Panc1 (cell line): Measurements from ENCODE around the gene DOCK1. TPM values are rescaled to one million over a fixed set of nuclear protein-coding genes. Genes with fewer than 3 reads are reported as not detected.

Source experiments
- ATAC-seq: fragments of 200-7000 bp; cut with Tn5 transposase; 2 replicates; pipeline ENCODE4 v1.9.1; 2020; ENCODE audit warnings: mild to moderate bottlenecking, moderate library complexity
- BruUV-seq: library from RNA; stranded (reverse); fragments of 400-500 nt; replicated peaks from 2 replicates; lab custom pipeline; 2021; lab: Mats Ljungman, UMichigan
- CTCF ChIA-PET: fragments of 300-600 bp; sonication (Branson Sonifier 250); formaldehyde crosslinking; loops from one replicate; lab custom pipeline; 2022; ENCODE audit warnings: antibody characterized with exemption; lab: Charles Lee
- POLR2A ChIA-PET: fragments of 300-600 bp; sonication (Branson Sonifier 250); formaldehyde crosslinking; loops from one replicate; lab custom pipeline; 2022; ENCODE audit warnings: antibody characterized with exemption; lab: Charles Lee
- DNase-seq: peaks from one replicate; pipeline ENCODE4 v3.0.0-alpha.2; 2010; ENCODE audit warnings: low read depth, low spot score
- H3K27ac ChIP-seq: 2 replicates; pipeline ENCODE4 v1.5.1; 2011; ENCODE audit warnings: mild to moderate bottlenecking, low read length, inconsistent platforms
- H3K27me3 ChIP-seq: fragments of 200-500 bp; sonication (Bioruptor generic); 2 replicates; pipeline ENCODE4 v1.6.0; 2014; ENCODE audit warnings: low read length, inconsistent platforms; ENCODE audit not compliant: control insufficient read depth, insufficient read depth
- H3K36me3 ChIP-seq: fragments of 200-500 bp; sonication (Bioruptor generic); 2 replicates; pipeline ENCODE4 v1.5.1; 2014; ENCODE audit warnings: inconsistent platforms, mild to moderate bottlenecking, low read length, moderate library complexity; ENCODE audit not compliant: control insufficient read depth, insufficient read depth
- H3K4me1 ChIP-seq: 2 replicates; pipeline ENCODE4 v1.5.1; 2011; ENCODE audit warnings: inconsistent platforms, mild to moderate bottlenecking, low read length, moderate library complexity; ENCODE audit not compliant: control insufficient read depth, insufficient read depth
- H3K4me3 ChIP-seq, 2 experiments: 2 replicates each; pipeline ENCODE4 v1.5.1; 2011 to 2012; ENCODE audit warnings: low read depth in 2 of 2, low read length in 2 of 2, mild to moderate bottlenecking in 2 of 2, inconsistent platforms in 1 of 2, moderate library complexity in 1 of 2
- H3K9me3 ChIP-seq: fragments of 200-500 bp; sonication (Bioruptor generic); 2 replicates; pipeline ENCODE4 v1.5.1; 2014; ENCODE audit warnings: low read depth, mild to moderate bottlenecking, inconsistent platforms, low read length, moderate library complexity; ENCODE audit not compliant: control insufficient read depth, insufficient read depth
- POLR2AphosphoS5 ChIP-seq: IDR thresholded peaks from 2 replicates; pipeline ENCODE4 v1.6.1; 2012; ENCODE audit warnings: mild to moderate bottlenecking, low read depth, low read length, moderate library complexity
- REST ChIP-seq, 2 experiments: IDR thresholded peaks; 2 replicates each; pipeline ENCODE4 v1.6.1; 2011 to 2012; ENCODE audit warnings: low read depth in 2 of 2, control low read depth in 1 of 2, low read length in 1 of 2, mild to moderate bottlenecking in 1 of 2, moderate library complexity in 1 of 2; ENCODE audit not compliant: insufficient read depth in 1 of 2
- SIN3A ChIP-seq: IDR thresholded peaks from 2 replicates; pipeline ENCODE4 v1.6.1; 2012; ENCODE audit warnings: low read depth, mild to moderate bottlenecking, low read length, moderate library complexity, borderline replicate concordance; ENCODE audit not compliant: insufficient read depth
- TCF7L2 ChIP-seq: IDR thresholded peaks from 2 replicates; pipeline ENCODE4 v1.6.1; 2011; ENCODE audit warnings: mild to moderate bottlenecking, low read depth, low read length, inconsistent platforms
- in situ Hi-C: cut with HindIII; loops from 2 replicates; pipeline ENCODE4 v1.10.0; 2016; ENCODE audit warnings: low sequenced_read_pairs, low pct_unique_long_range_greater_than_20kb
- intact Hi-C: fragments of 100-400 bp; cut with micrococcal nuclease; formaldehyde crosslinking; loops from one replicate; pipeline ENCODE4 v1.10.0; 2022; ENCODE audit not compliant: unreplicated experiment
- total RNA-seq: library from RNA; stranded (reverse); gene quantifications from one replicate; pipeline ENCODE4 v1.2.1, GENCODE V29; 2021; ENCODE audit not compliant: unreplicated experiment
- TF ChIP-seq, protein P1 (sequence below): fragments of 450-650 bp; IDR thresholded peaks from 2 replicates; pipeline ENCODE4 v1.5.1; 2017; ENCODE audit warnings: mild to moderate bottlenecking

The DOCK1 gene
- total RNA-seq, 1 experiment from 2014 or later: 67.6 TPM

DNA sequence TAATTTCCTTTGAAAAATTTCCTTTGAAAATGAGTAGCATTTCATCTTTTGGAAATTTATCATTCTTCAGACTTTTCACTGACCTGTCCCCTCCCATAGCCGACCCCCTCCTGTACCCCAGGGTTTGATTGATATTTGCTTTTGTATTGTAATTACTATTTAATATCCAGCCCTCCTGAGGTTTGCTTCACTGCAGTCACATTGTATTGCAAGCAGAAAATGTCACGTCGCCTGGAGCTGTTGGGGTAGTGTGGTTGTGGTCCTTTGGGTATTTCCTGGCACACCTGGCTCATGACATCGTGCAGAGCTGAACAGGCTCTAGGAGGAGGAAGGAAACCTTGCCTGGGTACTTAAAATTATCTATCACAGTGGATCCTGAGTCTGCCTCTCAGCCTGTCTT, 175.1 kb downstream of the DOCK1 start:
- in situ Hi-C loops: no loop called here
- TF ChIP-seq, protein P1, sequence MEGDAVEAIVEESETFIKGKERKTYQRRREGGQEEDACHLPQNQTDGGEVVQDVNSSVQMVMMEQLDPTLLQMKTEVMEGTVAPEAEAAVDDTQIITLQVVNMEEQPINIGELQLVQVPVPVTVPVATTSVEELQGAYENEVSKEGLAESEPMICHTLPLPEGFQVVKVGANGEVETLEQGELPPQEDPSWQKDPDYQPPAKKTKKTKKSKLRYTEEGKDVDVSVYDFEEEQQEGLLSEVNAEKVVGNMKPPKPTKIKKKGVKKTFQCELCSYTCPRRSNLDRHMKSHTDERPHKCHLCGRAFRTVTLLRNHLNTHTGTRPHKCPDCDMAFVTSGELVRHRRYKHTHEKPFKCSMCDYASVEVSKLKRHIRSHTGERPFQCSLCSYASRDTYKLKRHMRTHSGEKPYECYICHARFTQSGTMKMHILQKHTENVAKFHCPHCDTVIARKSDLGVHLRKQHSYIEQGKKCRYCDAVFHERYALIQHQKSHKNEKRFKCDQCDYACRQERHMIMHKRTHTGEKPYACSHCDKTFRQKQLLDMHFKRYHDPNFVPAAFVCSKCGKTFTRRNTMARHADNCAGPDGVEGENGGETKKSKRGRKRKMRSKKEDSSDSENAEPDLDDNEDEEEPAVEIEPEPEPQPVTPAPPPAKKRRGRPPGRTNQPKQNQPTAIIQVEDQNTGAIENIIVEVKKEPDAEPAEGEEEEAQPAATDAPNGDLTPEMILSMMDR: no peak
- TF ChIP-seq TCF7L2: no peak
- no peak for TF ChIP-seq POLR2AphosphoS5
- TF ChIP-seq SIN3A: no peak
- TF ChIP-seq REST (IDR thresholded peaks at IDR 0.05; ENCODE audit: insufficient read depth in 1 of 2, low read depth in 2 of 2, low read length in 1 of 2): no peak
- H3K4me3 ChIP-seq: no peak overlapping the region
- CTCF ChIA-PET: no interaction called here
- intact Hi-C loops: no loop called here
- POLR2A ChIA-PET: no interaction called here
- no peak for ATAC-seq
- H3K27ac ChIP-seq: no peak overlapping the region
- 0 out of 2 replicates have a peak, but pooled peaks cover 3% of the 10 kb centered on the region for H3K36me3 ChIP-seq
- no TSS peak for BruUV-seq
- no peaks in the 10 kb centered on the region for H3K27me3 ChIP-seq
- no peaks in the 10 kb centered on the region for H3K4me1 ChIP-seq
- H3K9me3 ChIP-seq: no peaks in the 10 kb centered on the region
- DNase-seq: no peak

DNA sequence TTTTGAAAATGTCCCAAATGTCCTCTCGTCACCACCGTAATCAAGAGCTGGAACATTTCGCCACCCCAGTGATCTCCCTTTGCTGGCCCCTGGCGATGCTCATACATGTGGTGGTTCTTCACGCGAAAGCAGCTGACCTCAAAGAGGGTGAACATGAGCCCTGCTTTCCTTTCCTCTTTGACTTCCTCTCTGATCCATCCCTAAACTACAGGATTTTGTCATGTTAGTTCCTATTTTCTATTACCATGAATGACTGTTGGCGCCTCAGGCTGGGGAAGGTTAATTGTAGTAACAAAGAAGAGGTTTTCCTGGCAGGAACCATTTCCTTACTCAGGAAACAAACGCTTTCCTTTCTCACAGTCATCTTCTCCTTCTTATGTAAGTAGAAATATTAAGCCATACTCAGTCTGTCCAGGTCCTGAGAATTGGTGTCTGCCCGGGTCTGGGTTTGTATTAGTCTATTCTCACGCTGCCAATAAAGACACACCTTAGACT, 176.7 kb downstream of the DOCK1 start:
- TF ChIP-seq POLR2AphosphoS5: no peak
- H3K4me1 ChIP-seq: no peaks in the 10 kb centered on the region
- intact Hi-C loops: no loop called here
- no peak overlapping the region for H3K4me3 ChIP-seq
- no TSS peak for BruUV-seq
- ATAC-seq (no peak), DNase-seq (no peak)
- H3K27me3 ChIP-seq: no peaks in the 10 kb centered on the region
- CTCF ChIA-PET: no interaction called here
- POLR2A ChIA-PET: no interaction called here
- H3K27ac ChIP-seq: no peak overlapping the region
- 0 out of 2 replicates have a peak, but pooled peaks cover 3% of the 10 kb centered on the region for H3K36me3 ChIP-seq
- no peaks in the 10 kb centered on the region for H3K9me3 ChIP-seq
- in situ Hi-C loops: no loop called here

DNA sequence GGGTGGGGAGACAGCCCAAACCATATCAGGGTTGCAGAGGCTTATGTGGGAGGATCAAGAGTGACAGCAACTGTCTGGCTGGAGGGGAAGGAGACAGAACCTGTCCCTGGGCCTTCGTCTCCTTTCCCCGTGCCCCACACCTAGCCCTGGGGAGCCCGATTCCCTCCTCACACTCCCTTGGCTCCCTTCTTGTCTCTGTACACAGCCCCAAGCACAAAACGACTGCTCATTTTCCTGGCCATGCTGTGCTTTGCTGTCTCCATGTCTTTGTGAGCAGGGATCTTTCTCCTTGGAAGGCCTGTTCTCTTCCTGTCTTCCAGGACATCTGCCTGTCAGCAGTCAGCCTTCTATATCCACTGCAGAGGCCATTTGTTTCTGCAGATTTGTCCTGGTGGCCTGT, 177.4 kb downstream of the DOCK1 start:
- no TSS peak for BruUV-seq
- H3K9me3 ChIP-seq: no peaks in the 10 kb centered on the region
- in situ Hi-C loops (no loop called here), intact Hi-C loops (no loop called here)
- no peak overlapping the region for H3K4me3 ChIP-seq
- no peak for DNase-seq
- H3K27ac ChIP-seq: no peak overlapping the region
- no peaks in the 10 kb centered on the region for H3K4me1 ChIP-seq
- H3K36me3 ChIP-seq: 0 out of 2 replicates have a peak, but pooled peaks cover 3% of the 10 kb centered on the region
- TF ChIP-seq, protein P1: no peak
- TF ChIP-seq SIN3A (no peak), POLR2AphosphoS5 (no peak), TCF7L2 (no peak), REST (IDR thresholded peaks at IDR 0.05; ENCODE audit: insufficient read depth in 1 of 2, low read depth in 2 of 2, low read length in 1 of 2) (no peak)
- ChIA-PET POLR2A (no interaction called here), CTCF (no interaction called here)
- no peaks in the 10 kb centered on the region for H3K27me3 ChIP-seq
- ATAC-seq: no peak
